ENCODE measurements around the gene TNFAIP1. TPM values are rescaled to one million over a fixed set of nuclear protein-coding genes. Genes with fewer than 3 reads are reported as not detected.

TNFAIP1 gene
- total RNA-seq, 1 experiment from 2014 or later, result 27.5 TPM

- Histone ChIP-seq H3K9me3 (ENCODE audit: low read length) (no peaks in the 10 kb centered on the region), H3F3A (ENCODE audit: low read length, unreplicated experiment) (no peaks in the 10 kb centered on the region), H3K9me2 (replicated peaks; ENCODE audit: low read length) (no peaks in the 10 kb centered on the region), H3K4me3 (ENCODE audit: low read length) (no peak overlapping the region), H2AFZ (ENCODE audit: low read length) (no peak overlapping the region), H3K9ac (ENCODE audit: low read length) (no peak overlapping the region), H3K27me3 (ENCODE audit: low read length) (no peaks in the 10 kb centered on the region), H3K4me1 (ENCODE audit: insufficient read depth, low read length) (no peaks in the 10 kb centered on the region), H4K20me1 (ENCODE audit: low read length) (no peaks in the 10 kb centered on the region), H3K36me3 (ENCODE audit: low read depth, low read length) (no peaks in the 10 kb centered on the region; the same call in none of the 2 replicates), H3K79me2 (ENCODE audit: low read length) (peaks cover 1% of the 10 kb centered on the region; the same call in 1 of the 2 replicates), H3K4me2 (ENCODE audit: low read length) (no peak overlapping the region), H3K27ac (ENCODE audit: low read length) (no peak overlapping the region)
- POLR2A ChIA-PET (ENCODE audit: unreplicated experiment), result no interaction called here
- TF ChIP-seq CTCF (conservative IDR thresholded peaks at IDR 0.05; ENCODE audit: low read depth, low read length) (no peak), EZH2phosphoT487 (IDR thresholded peaks at IDR 0.05; ENCODE audit: borderline replicate concordance, low read length) (no peak), EZH2 (IDR thresholded peaks at IDR 0.05; ENCODE audit: low read length, unreplicated experiment) (no peak)
- ATAC-seq (no peak), DNase-seq (no peak)
- BruUV-seq (replicated peaks), result no TSS peak
- CTCF ChIA-PET, result no interaction called here
- intact Hi-C loops (cut with micrococcal nuclease), result no loop called here
Measured at GRCh38 chr17:28390984-28391383, 55.4 kb downstream of the TNFAIP1 start.

GRCh38 chr17:28391401-28391800, 55.8 kb downstream of the TNFAIP1 start:
- no TSS peak for BruUV-seq (replicated peaks)
- intact Hi-C loops (cut with micrococcal nuclease), result no loop called here
- no peak for ATAC-seq
- Histone ChIP-seq H3F3A (ENCODE audit: low read length, unreplicated experiment) (no peaks in the 10 kb centered on the region), H3K9ac (ENCODE audit: low read length) (no peak overlapping the region), H3K9me2 (replicated peaks; ENCODE audit: low read length) (no peaks in the 10 kb centered on the region), H3K27me3 (ENCODE audit: low read length) (no peaks in the 10 kb centered on the region), H3K4me1 (ENCODE audit: insufficient read depth, low read length) (no peaks in the 10 kb centered on the region), H2AFZ (ENCODE audit: low read length) (no peak overlapping the region), H3K79me2 (ENCODE audit: low read length) (no peaks in the 10 kb centered on the region), H3K9me3 (ENCODE audit: low read length) (no peaks in the 10 kb centered on the region), H4K20me1 (ENCODE audit: low read length) (no peaks in the 10 kb centered on the region), H3K36me3 (ENCODE audit: low read depth, low read length) (no peaks in the 10 kb centered on the region; the same call in none of the 2 replicates), H3K4me2 (ENCODE audit: low read length) (no peak overlapping the region), H3K27ac (ENCODE audit: low read length) (no peak overlapping the region), H3K4me3 (ENCODE audit: low read length) (no peak overlapping the region)
- no peak for TF ChIP-seq EZH2 (IDR thresholded peaks at IDR 0.05; ENCODE audit: low read length, unreplicated experiment)
- ChIA-PET CTCF (no interaction called here), POLR2A (ENCODE audit: unreplicated experiment) (no interaction called here)
- DNase-seq, result no peak

GRCh38 chr17:28392491-28392890, 56.9 kb downstream of the TNFAIP1 start:
- Histone ChIP-seq H3F3A (ENCODE audit: low read length, unreplicated experiment) (no peaks in the 10 kb centered on the region), H3K9ac (ENCODE audit: low read length) (no peak overlapping the region), H3K4me2 (ENCODE audit: low read length) (no peak overlapping the region), H3K36me3 (ENCODE audit: low read depth, low read length) (no peaks in the 10 kb centered on the region; the same call in none of the 2 replicates), H3K9me3 (ENCODE audit: low read length) (no peaks in the 10 kb centered on the region), H3K4me3 (ENCODE audit: low read length) (no peak overlapping the region), H3K79me2 (ENCODE audit: low read length) (no peaks in the 10 kb centered on the region), H3K4me1 (ENCODE audit: insufficient read depth, low read length) (no peaks in the 10 kb centered on the region), H3K27me3 (ENCODE audit: low read length) (no peaks in the 10 kb centered on the region), H3K9me2 (replicated peaks; ENCODE audit: low read length) (no peaks in the 10 kb centered on the region), H4K20me1 (ENCODE audit: low read length) (no peaks in the 10 kb centered on the region), H2AFZ (ENCODE audit: low read length) (no peak overlapping the region), H3K27ac (ENCODE audit: low read length) (no peak overlapping the region)
- no TSS peak for BruUV-seq (replicated peaks)
- ChIA-PET CTCF (no interaction called here), POLR2A (ENCODE audit: unreplicated experiment) (no interaction called here)
- ATAC-seq (no peak), DNase-seq (no peak)
- TF ChIP-seq EZH2phosphoT487 (IDR thresholded peaks at IDR 0.05; ENCODE audit: borderline replicate concordance, low read length) (no peak), CTCF (conservative IDR thresholded peaks at IDR 0.05; ENCODE audit: low read depth, low read length) (no peak), EZH2 (IDR thresholded peaks at IDR 0.05; ENCODE audit: low read length, unreplicated experiment) (no peak)
- intact Hi-C loops (cut with micrococcal nuclease), result no loop called here

All from PC-3 (cell line).